HEK293 (cell line): ENCODE measurements around the gene CDKL5.
A peak's percentile ranks its signal among the peaks of the same experiment; 100 is the strongest.

Experiments used
- CTCF ChIA-PET: fragments of 350-600 bp; formaldehyde crosslinking; extraction: SDS; loops from one replicate; lab custom pipeline; 2021; ENCODE audit warnings: antibody characterized with exemption; lab: Yijun Ruan, JAX
- POLR2A ChIA-PET: fragments of 300-600 bp; formaldehyde crosslinking; extraction: SDS; loops from one replicate; lab custom pipeline; 2020; ENCODE audit warnings: antibody characterized with exemption, inconsistent platforms; lab: Yijun Ruan, JAX
- H3K27ac ChIP-seq: fragments of 200-500 bp; sonication (Bioruptor generic); 2 replicates; pipeline ENCODE4 v1.5.1; 2014; ENCODE audit warnings: low read depth, low read length, control low read depth, inconsistent platforms; ENCODE audit errors: extremely low read depth
- H3K36me3 ChIP-seq, 2 experiments: fragments of 200-500 bp in 1 of 2; sonication (Bioruptor generic) in 1 of 2; 1 replicate in 1 of 2; 2 replicates in 1 of 2; pipeline ENCODE4 v1.5.1; 2014 to 2017; ENCODE audit warnings: inconsistent platforms in 2 of 2, low read length in 2 of 2; ENCODE audit not compliant: control insufficient read depth in 2 of 2, insufficient read depth in 1 of 2
- H3K4me1 ChIP-seq: fragments of 200-500 bp; sonication (Bioruptor generic); 2 replicates; pipeline ENCODE4 v1.5.1; 2014; ENCODE audit warnings: mild to moderate bottlenecking, low read length, inconsistent platforms; ENCODE audit not compliant: control insufficient read depth, insufficient read depth
- H3K4me3 ChIP-seq: 2 replicates; pipeline ENCODE4 v1.5.1; 2011; ENCODE audit warnings: low read depth, mild to moderate bottlenecking, control low read depth, low read length, moderate library complexity
- H3K9me3 ChIP-seq: fragments of 200-500 bp; sonication (Bioruptor generic); 2 replicates; pipeline ENCODE4 v1.5.1; 2014; ENCODE audit warnings: low read depth, low read length, inconsistent platforms; ENCODE audit not compliant: control insufficient read depth, insufficient read depth
- KLF1 ChIP-seq: fragments of 450-650 bp; formaldehyde crosslinking; IDR thresholded peaks from 2 replicates; pipeline ENCODE4 v1.5.1; 2016; ENCODE audit warnings: missing biosample characterization, missing genetic modification characterization
- PRDM10 ChIP-seq: fragments of 450-650 bp; formaldehyde crosslinking; IDR thresholded peaks from 2 replicates; pipeline ENCODE4 v1.5.1; 2016; ENCODE audit warnings: missing biosample characterization, missing genetic modification characterization
- SALL2 ChIP-seq: fragments of 450-650 bp; formaldehyde crosslinking; IDR thresholded peaks from 2 replicates; pipeline ENCODE4 v1.5.0; 2017; ENCODE audit warnings: missing biosample characterization, mild to moderate bottlenecking, missing genetic modification characterization, borderline replicate concordance
- ZNF114 ChIP-seq: fragments of 450-650 bp; formaldehyde crosslinking; IDR thresholded peaks from 2 replicates; pipeline ENCODE4 v1.5.0; 2017; ENCODE audit warnings: missing biosample characterization, missing genetic modification characterization
- ZNF2 ChIP-seq: fragments of 450-650 bp; formaldehyde crosslinking; IDR thresholded peaks from 2 replicates; pipeline ENCODE4 v1.5.1; 2016; ENCODE audit warnings: missing biosample characterization, missing genetic modification characterization
- ZNF354C ChIP-seq: fragments of 450-650 bp; formaldehyde crosslinking; IDR thresholded peaks from 2 replicates; pipeline ENCODE4 v1.5.1; 2016; ENCODE audit warnings: missing biosample characterization, missing genetic modification characterization, low read depth, borderline replicate concordance
- ZNF521 ChIP-seq: fragments of 450-650 bp; formaldehyde crosslinking; IDR thresholded peaks from 2 replicates; pipeline ENCODE4 v1.5.1; 2017; ENCODE audit warnings: missing biosample characterization, mild to moderate bottlenecking, missing genetic modification characterization
- ZNF548 ChIP-seq: fragments of 450-650 bp; formaldehyde crosslinking; IDR thresholded peaks from 2 replicates; pipeline ENCODE4 v1.5.1; 2016; ENCODE audit warnings: missing biosample characterization, missing genetic modification characterization
- ZNF555 ChIP-seq: fragments of 450-650 bp; formaldehyde crosslinking; conservative IDR thresholded peaks from 2 replicates; pipeline ENCODE4 v1.5.1; 2017; ENCODE audit warnings: missing biosample characterization, mild to moderate bottlenecking, missing genetic modification characterization, inconsistent platforms
- ZNF596 ChIP-seq: fragments of 450-650 bp; IDR thresholded peaks from 2 replicates; pipeline ENCODE4 v1.5.0; 2018; ENCODE audit warnings: missing biosample characterization, mild to moderate bottlenecking, missing genetic modification characterization, moderate library complexity
- ZNF692 ChIP-seq: fragments of 450-650 bp; formaldehyde crosslinking; IDR thresholded peaks from 2 replicates; pipeline ENCODE4 v1.5.1; 2016; ENCODE audit warnings: missing biosample characterization, missing genetic modification characterization
- TF ChIP-seq, protein P1 (sequence below): fragments of 450-650 bp; formaldehyde crosslinking; optimal IDR thresholded peaks from 2 replicates; pipeline ENCODE3; 2016; ENCODE audit warnings: missing biosample characterization, mild to moderate bottlenecking, missing genetic modification characterization
- TF ChIP-seq, protein P2 (sequence below): fragments of 450-650 bp; formaldehyde crosslinking; IDR thresholded peaks from 2 replicates; pipeline ENCODE4 v1.5.1; 2017; ENCODE audit warnings: missing biosample characterization, missing genetic modification characterization
- TF ChIP-seq, protein P3 (sequence below): fragments of 450-650 bp; formaldehyde crosslinking; IDR thresholded peaks from 2 replicates; pipeline ENCODE4 v1.5.1; 2016; ENCODE audit warnings: missing biosample characterization, missing genetic modification characterization
- TF ChIP-seq, protein P4 (sequence below): fragments of 450-650 bp; formaldehyde crosslinking; IDR thresholded peaks from 2 replicates; pipeline ENCODE4 v1.5.1; 2016; ENCODE audit warnings: missing biosample characterization, missing genetic modification characterization, low read depth
- TF ChIP-seq, protein P5 (sequence below): fragments of 450-650 bp; formaldehyde crosslinking; IDR thresholded peaks from 2 replicates; pipeline ENCODE4 v1.5.1; 2016; ENCODE audit warnings: missing biosample characterization, missing genetic modification characterization

The CDKL5 gene

DNA sequence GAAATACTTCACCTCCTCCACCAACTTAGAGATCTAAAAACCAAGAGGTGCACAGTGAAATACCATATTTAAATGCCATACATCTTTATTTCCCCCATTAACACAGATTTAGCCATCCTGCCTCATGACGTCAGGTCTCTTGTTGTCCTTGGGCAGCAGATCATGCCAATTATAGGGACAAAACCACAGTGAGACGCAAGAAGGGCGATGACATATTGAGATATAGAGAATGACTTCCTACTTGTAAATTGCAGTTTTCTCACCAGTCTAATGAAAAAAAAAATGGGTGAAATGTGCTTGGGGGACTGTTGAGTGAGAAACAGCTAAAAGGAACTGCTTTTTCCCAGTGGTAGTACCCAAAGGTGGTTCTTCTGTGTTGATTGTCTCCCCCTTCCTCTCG is 222.2 kb downstream of the CDKL5 start:
- Histone ChIP-seq H3K27ac (no peak overlapping the region), H3K4me3 (no peak overlapping the region), H3K4me1 (no peaks in the 10 kb centered on the region), H3K9me3 (no peaks in the 10 kb centered on the region), H3K36me3 (no peaks in the 10 kb centered on the region)
- TF ChIP-seq ZNF354C: no peak
- 0 out of 2 replicates have a peak, but pooled peaks have one; percentile 17 for TF ChIP-seq PRDM10 (tag by site-specific recombination)
- ChIA-PET POLR2A (no interaction called here), CTCF (no interaction called here)

DNA sequence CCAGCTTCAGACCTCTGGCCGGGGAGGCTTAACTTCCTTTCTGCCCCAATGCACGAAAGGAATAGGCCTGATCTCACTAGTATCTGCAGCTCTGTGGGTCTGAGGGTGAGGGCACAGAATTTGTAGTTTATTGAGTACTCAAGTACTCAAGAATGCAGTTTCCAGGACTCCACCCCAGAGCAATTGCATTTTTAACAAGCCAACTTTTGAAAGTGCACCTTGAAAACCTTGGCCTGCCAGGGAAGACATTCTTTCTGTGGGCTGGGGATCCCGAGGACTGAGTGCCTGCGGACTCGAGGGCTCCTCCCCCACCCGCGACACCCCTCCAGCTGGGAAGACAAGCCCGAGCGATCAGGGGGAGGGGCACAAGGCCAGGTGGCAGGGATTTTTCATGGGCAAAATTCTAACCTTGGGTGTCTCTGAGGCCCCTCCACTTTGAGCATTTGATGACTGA is 224.1 kb downstream of the CDKL5 start:
- H3K9me3 ChIP-seq: no peaks in the 10 kb centered on the region
- ChIA-PET CTCF (interaction anchor here (0.6 kb wide), 1 partner anchor 57 kb away, joined by 7 read pairs; no protein-coding TSS in a partner anchor), POLR2A (no interaction called here)
- H3K4me1 ChIP-seq: no peaks in the 10 kb centered on the region
- H3K27ac ChIP-seq: no peak overlapping the region
- TF ChIP-seq KLF1 (tag by site-specific recombination): peak; percentile 58
- TF ChIP-seq, protein P1, sequence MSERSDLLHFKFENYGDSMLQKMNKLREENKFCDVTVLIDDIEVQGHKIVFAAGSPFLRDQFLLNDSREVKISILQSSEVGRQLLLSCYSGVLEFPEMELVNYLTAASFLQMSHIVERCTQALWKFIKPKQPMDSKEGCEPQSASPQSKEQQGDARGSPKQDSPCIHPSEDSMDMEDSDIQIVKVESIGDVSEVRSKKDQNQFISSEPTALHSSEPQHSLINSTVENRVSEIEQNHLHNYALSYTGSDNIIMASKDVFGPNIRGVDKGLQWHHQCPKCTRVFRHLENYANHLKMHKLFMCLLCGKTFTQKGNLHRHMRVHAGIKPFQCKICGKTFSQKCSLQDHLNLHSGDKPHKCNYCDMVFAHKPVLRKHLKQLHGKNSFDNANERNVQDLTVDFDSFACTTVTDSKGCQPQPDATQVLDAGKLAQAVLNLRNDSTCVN: no peak
- TF ChIP-seq, protein P2, sequence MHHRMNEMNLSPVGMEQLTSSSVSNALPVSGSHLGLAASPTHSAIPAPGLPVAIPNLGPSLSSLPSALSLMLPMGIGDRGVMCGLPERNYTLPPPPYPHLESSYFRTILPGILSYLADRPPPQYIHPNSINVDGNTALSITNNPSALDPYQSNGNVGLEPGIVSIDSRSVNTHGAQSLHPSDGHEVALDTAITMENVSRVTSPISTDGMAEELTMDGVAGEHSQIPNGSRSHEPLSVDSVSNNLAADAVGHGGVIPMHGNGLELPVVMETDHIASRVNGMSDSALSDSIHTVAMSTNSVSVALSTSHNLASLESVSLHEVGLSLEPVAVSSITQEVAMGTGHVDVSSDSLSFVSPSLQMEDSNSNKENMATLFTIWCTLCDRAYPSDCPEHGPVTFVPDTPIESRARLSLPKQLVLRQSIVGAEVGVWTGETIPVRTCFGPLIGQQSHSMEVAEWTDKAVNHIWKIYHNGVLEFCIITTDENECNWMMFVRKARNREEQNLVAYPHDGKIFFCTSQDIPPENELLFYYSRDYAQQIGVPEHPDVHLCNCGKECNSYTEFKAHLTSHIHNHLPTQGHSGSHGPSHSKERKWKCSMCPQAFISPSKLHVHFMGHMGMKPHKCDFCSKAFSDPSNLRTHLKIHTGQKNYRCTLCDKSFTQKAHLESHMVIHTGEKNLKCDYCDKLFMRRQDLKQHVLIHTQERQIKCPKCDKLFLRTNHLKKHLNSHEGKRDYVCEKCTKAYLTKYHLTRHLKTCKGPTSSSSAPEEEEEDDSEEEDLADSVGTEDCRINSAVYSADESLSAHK (tag by site-specific recombination): peak; percentile 85
- no peak overlapping the region for H3K4me3 ChIP-seq
- no peaks in the 10 kb centered on the region for H3K36me3 ChIP-seq

GRCh38 chrX:18650662-18651061 is 225.3 kb downstream of the CDKL5 start:
- CTCF ChIA-PET: interaction anchor here (1.4 kb wide), 1 partner anchor 240 kb away, joined by 4 read pairs; no protein-coding TSS in a partner anchor
- POLR2A ChIA-PET: interaction anchor here (0.6 kb wide), 1 partner anchor 39 kb away, joined by 6 read pairs; no protein-coding TSS in a partner anchor
- no peak overlapping the region for H3K27ac ChIP-seq
- H3K4me1 ChIP-seq: peaks cover 3% of the 10 kb centered on the region
- no peak overlapping the region for H3K4me3 ChIP-seq
- no peaks in the 10 kb centered on the region for H3K9me3 ChIP-seq
- no peaks in the 10 kb centered on the region for H3K36me3 ChIP-seq
- TF ChIP-seq ZNF692 (tag by site-specific recombination) (no peak), ZNF555 (tag by site-specific recombination) (no peak), SALL2 (tag by site-specific recombination) (no peak), ZNF2 (tag by site-specific recombination) (no peak), ZNF521 (tag by site-specific recombination) (no peak), ZNF114 (tag by site-specific recombination) (no peak), ZNF548 (tag by site-specific recombination) (no peak), ZNF596 (no peak)
- TF ChIP-seq, protein P3, sequence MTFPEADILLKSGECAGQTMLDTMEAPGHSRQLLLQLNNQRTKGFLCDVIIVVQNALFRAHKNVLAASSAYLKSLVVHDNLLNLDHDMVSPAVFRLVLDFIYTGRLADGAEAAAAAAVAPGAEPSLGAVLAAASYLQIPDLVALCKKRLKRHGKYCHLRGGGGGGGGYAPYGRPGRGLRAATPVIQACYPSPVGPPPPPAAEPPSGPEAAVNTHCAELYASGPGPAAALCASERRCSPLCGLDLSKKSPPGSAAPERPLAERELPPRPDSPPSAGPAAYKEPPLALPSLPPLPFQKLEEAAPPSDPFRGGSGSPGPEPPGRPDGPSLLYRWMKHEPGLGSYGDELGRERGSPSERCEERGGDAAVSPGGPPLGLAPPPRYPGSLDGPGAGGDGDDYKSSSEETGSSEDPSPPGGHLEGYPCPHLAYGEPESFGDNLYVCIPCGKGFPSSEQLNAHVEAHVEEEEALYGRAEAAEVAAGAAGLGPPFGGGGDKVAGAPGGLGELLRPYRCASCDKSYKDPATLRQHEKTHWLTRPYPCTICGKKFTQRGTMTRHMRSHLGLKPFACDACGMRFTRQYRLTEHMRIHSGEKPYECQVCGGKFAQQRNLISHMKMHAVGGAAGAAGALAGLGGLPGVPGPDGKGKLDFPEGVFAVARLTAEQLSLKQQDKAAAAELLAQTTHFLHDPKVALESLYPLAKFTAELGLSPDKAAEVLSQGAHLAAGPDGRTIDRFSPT (tag by site-specific recombination): no peak
- TF ChIP-seq, protein P4, sequence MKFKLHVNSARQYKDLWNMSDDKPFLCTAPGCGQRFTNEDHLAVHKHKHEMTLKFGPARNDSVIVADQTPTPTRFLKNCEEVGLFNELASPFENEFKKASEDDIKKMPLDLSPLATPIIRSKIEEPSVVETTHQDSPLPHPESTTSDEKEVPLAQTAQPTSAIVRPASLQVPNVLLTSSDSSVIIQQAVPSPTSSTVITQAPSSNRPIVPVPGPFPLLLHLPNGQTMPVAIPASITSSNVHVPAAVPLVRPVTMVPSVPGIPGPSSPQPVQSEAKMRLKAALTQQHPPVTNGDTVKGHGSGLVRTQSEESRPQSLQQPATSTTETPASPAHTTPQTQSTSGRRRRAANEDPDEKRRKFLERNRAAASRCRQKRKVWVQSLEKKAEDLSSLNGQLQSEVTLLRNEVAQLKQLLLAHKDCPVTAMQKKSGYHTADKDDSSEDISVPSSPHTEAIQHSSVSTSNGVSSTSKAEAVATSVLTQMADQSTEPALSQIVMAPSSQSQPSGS: no peak
- TF ChIP-seq, protein P5, sequence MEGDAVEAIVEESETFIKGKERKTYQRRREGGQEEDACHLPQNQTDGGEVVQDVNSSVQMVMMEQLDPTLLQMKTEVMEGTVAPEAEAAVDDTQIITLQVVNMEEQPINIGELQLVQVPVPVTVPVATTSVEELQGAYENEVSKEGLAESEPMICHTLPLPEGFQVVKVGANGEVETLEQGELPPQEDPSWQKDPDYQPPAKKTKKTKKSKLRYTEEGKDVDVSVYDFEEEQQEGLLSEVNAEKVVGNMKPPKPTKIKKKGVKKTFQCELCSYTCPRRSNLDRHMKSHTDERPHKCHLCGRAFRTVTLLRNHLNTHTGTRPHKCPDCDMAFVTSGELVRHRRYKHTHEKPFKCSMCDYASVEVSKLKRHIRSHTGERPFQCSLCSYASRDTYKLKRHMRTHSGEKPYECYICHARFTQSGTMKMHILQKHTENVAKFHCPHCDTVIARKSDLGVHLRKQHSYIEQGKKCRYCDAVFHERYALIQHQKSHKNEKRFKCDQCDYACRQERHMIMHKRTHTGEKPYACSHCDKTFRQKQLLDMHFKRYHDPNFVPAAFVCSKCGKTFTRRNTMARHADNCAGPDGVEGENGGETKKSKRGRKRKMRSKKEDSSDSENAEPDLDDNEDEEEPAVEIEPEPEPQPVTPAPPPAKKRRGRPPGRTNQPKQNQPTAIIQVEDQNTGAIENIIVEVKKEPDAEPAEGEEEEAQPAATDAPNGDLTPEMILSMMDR (tag by site-specific recombination): no peak
